Ramos (cell line): ENCODE results near the gene OSBPL1A.
"Not testable (repeated sequence)": the region's sequence is repeated elsewhere in the genome, so short reads cannot be mapped to it uniquely, and the experiment has no call there.

Experiments used
- in situ Hi-C: fragments of 300-500 bp; cut with MboI; formaldehyde crosslinking; loops from one replicate; pipeline ENCODE4 v1.14.3; 2022; ENCODE audit warnings: low sequenced_read_pairs; ENCODE audit not compliant: unreplicated experiment

Gene OSBPL1A

GRCh38 chr18:24400587-24400986 is 3.0 kb upstream of the OSBPL1A start:
- in situ Hi-C loops, result no loop called here

GRCh38 chr18:24398540-24398939 is 916 bp upstream of the OSBPL1A start:
- in situ Hi-C loops, result no loop called here

GRCh38 chr18:24397131-24397693 is 412 bp downstream of the OSBPL1A start:
- in situ Hi-C loops, result no loop called here

DNA sequence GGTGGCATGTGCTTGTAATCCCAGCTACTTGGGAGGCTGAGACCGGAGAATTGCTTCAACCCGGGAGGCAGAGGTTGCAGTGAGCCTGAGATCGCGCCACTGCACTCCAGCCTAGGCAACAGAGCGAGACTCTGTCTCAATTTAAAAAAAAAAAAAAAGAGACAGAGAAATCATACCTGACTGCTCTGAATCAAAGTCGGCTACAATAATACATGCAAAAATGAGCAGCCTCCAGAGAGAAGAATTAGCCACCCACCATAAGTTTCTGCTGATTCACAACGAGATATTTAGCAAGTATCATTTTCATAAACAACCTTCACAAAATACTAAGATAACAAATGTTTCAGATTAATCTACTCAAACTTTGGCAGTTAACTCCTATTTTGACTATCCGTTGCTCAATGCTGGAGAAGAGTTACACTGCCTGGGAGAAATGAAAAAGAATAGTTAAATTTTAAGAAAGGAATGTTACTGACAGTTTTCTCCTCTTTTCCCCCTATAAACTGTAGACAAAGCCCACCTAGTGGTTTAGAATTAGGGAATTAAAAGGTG is 1.5 kb downstream of the OSBPL1A start:
- in situ Hi-C loops, result no loop called here

- in situ Hi-C loops, result no loop called here
Observed at GRCh38 chr18:24395049-24395795, 2.4 kb downstream of the OSBPL1A start.

DNA sequence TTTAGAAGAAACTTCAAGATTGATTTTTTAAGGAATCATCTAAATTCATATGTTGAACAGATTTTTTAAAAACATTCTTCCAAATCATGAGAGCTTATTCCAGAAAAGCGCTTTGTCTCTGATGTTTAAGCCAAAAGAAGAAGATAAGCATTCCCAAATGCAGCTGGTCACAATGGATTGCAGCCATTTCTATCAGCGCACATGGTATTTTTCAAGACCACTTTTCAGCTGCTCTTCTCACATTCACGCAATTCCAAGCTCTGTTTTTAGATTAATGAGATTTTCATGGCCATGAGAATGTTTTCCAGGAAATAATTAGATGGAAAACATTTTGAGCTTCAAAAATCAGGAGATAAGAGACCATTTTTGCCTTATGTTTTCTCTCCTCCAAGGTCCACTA is 8.7 kb downstream of the OSBPL1A start:
- in situ Hi-C loops, result no loop called here

GRCh38 chr18:24386681-24387080 is 10.9 kb downstream of the OSBPL1A start:
- in situ Hi-C loops, result no loop called here

- in situ Hi-C loops, result no loop called here
Observed at GRCh38 chr18:24381126-24381525, 16.5 kb downstream of the OSBPL1A start.

DNA sequence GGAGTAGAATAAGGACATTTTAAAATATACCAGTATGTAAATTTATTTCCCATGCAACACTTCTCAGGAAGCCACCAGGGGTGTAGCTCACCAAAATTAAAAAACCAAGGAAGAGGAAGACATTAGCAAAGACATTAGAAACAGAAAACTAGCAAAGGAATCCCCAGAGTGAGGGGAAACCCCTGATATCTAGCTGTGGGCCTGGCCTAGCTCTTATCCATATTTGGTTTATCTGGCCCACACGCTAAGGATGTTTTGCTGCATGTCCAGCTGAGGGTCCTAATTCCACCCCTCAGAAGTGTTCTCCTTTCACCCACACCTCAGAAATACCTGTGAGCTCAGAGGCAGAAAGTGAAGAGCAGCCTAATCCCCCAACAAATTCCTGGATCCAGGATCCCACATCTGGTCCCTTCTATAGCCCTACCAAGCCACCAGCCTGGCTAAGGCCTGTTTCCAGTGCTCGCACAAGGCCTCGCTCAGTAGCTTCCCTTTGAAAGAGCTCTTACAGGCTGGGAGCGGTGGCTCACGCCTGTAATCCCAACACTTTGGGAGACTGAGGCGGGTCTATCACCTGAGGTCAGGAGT is 17.4 kb downstream of the OSBPL1A start:
- in situ Hi-C loops, result no loop called here

DNA sequence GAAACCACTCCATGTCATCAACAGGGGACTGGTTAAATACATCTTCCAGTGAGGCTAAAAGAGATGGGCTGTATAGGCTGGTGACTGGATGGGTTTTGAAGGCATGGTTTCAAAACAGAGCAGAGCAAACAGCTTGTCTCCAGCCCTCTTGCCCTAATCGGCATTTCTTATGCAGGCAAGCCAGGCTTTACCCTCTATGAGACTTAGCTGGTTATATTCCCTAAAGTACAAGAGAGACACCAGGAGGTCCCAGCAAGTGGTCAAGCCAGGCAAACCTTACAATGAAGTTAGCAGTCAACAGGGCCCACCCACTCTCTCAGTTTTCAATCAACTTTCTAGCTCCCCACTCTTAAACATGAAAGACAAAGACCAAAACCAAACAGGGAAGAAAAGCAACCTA is 19.0 kb downstream of the OSBPL1A start:
- in situ Hi-C loops, result no loop called here

DNA sequence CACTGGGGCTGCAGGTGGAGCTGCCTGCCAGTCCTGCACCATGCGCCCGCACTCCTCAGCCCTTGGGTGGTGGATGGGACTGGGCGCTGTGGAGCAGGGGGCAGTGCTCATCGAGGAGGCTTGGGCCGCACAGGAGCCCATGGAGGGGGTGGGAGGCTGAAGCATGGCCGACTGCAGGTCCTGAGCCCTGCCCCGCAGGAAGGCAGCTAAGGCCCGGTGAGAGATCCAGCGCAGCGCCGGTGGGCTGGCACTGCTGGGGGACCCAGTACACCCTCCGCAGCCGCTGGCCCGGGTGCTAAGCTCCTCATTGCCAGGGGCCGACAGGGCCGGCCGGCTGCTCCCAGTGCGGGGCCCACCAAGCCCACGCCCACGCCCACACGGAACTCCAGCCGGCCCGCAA is 21.1 kb downstream of the OSBPL1A start:
- in situ Hi-C loops, result not testable (repeated sequence)

DNA sequence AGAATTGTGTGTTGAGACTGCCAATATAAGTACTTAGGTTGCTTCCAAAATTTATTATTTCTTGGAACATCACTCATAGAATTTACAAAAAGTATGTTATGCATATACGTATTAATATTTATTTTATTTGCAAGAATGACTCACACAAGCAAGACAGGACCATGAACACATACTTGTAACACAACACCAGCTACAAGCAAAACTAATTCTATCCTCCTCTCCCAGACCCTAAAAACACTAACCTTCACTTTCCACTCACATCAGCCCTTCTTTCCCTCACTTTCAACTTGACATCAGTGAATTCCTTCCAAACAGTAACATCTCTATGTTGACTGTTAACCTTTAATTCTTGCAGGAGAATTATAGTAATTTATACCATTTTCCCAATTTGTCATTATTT is 24.3 kb downstream of the OSBPL1A start:
- in situ Hi-C loops, result loop anchor here (25.0 kb wide), 1 partner anchor 364 kb away; no protein-coding TSS in a partner anchor

DNA sequence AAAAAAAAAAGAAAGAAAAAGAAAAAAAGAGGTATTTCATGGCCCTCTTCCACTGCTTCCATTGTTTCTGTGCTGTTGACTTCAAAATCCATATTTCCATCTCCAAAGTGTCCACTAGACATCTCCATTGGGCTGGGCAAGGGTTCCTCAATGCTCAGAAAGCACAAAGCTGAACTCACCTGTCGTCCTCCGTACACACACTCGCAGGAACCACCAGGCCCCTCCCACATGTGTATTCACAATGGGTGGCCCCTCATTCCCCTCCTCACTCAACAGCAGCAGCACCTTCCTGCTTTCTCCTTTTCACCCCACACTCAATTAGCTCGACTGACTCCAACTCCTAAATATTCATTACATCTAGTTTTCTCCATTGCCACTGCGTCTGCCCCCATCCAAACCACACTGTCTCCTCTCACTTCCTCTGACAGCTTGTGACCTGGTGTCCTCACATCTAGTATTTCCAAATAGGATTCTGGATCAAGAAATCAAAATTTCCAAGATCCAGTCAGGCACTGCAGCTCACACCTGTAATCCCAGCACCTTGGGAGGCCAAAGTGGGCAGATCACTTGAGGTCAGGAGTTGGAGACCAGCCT is 25.2 kb downstream of the OSBPL1A start:
- in situ Hi-C loops, result loop anchor here (25.0 kb wide), 1 partner anchor 365 kb away; no protein-coding TSS in a partner anchor

- in situ Hi-C loops, result loop anchor here (25.0 kb wide), 1 partner anchor 367 kb away; no protein-coding TSS in a partner anchor
Observed at GRCh38 chr18:24370120-24370519, 27.5 kb downstream of the OSBPL1A start.

- in situ Hi-C loops, result loop anchor here (10.0 to 25.0 kb wide), 2 partner anchors 115 to 368 kb away; no protein-coding TSS in a partner anchor
Observed at GRCh38 chr18:24369426-24369825, 28.2 kb downstream of the OSBPL1A start.

DNA sequence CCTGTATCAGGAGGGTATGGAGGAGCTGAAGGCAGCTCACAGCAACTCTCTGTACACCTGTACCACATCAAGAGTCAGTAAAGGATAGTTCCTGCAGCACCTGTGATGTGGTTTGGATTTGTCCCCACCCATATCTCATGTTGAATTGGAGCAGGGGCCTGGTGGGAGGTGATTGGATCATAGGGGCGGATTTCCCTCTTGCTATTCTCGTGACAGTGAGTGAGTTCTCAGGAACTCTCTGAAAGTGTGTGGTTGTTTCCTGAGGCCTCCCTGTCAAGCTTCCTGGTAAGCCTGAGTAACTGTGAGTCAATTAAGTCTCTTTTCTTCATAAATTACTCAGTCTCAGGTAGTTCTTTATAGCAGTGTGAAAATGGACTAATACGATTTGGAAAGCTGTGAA is 28.9 kb downstream of the OSBPL1A start:
- in situ Hi-C loops, result loop anchor here (10.0 to 25.0 kb wide), 2 partner anchors 116 to 369 kb away; no protein-coding TSS in a partner anchor

DNA sequence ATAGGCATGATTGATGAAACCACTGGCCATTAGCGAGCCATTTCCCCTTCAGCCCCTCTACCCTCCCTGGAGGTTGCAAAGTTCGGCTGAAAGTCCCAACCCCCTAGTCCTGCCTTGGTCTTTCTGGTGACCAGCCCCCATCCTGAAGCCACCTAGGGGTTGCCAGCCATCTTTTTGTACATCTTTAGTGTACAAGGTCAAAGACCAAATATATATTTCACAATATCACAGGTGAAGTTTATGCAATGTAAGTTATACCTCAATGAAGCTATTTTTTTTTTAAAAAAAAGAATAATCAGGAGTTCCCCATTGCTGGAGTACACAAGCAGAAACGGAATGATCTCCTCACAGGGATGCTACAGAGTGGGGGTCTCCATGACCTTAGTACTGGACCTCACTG is 31.3 kb downstream of the OSBPL1A start:
- in situ Hi-C loops, result loop anchor here (10.0 to 25.0 kb wide), 2 partner anchors 118 to 371 kb away; no protein-coding TSS in a partner anchor

- in situ Hi-C loops, result loop anchor here (10.0 to 25.0 kb wide), 2 partner anchors 121 to 373 kb away; no protein-coding TSS in a partner anchor
Observed at GRCh38 chr18:24364177-24364576, 33.4 kb downstream of the OSBPL1A start.

DNA sequence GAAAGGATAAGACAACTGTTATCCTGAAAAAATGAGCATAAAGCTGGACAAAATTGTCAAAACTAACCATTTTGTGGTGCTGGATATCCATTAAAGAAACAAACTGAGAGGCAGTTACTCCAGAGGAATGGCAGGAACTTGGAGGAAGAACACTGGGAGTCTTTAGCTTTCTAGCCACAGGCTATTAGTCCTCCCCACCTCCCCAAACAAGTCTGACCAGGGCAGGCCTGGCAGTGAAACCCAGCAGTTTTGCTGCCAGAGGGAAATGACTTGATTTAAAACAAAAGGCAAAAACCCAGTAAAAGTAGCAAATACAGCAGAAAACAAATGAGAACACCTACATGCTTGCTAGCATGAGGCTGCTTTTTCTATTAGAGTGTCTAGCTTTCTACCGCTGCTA is 34.9 kb downstream of the OSBPL1A start:
- in situ Hi-C loops, result loop anchor here (10.0 to 25.0 kb wide), 2 partner anchors 122 to 375 kb away; no protein-coding TSS in a partner anchor

- in situ Hi-C loops, result loop anchor here (10.0 to 25.0 kb wide), 2 partner anchors 125 to 377 kb away; no protein-coding TSS in a partner anchor
Observed at GRCh38 chr18:24359787-24360530, 37.7 kb downstream of the OSBPL1A start.
